CD4-positive, alpha-beta T cell treated with Interleukin-12 subunit alpha and Interleukin-12 subunit beta, for 1 hour (primary cell): ENCODE measurements around the gene PROS1.
"Not testable (repeated sequence)": the region's sequence is repeated elsewhere in the genome, so short reads cannot be mapped to it uniquely, and the experiment has no call there.

ENCODE experiments used
- DNase-seq: peaks from one replicate; pipeline ENCODE4 v3.0.0-alpha.2; 2020

PROS1 gene

GRCh38 chr3:93969443-93969842 lies 4.3 kb downstream of the PROS1 start:
- no peak for DNase-seq

- DNase-seq: not testable (repeated sequence)
These were observed 8.6 kb downstream of the PROS1 start for GRCh38 chr3:93965106-93965505.

GRCh38 chr3:93962798-93963197 lies 10.9 kb downstream of the PROS1 start:
- DNase-seq: no peak

GRCh38 chr3:93961489-93961888 lies 12.2 kb downstream of the PROS1 start:
- no peak for DNase-seq

GRCh38 chr3:93961026-93961425 lies 12.7 kb downstream of the PROS1 start:
- DNase-seq: no peak

- not testable (repeated sequence) for DNase-seq
These were observed 23.7 kb downstream of the PROS1 start for GRCh38 chr3:93949958-93950357.

- not testable (repeated sequence) for DNase-seq
These were observed 36.2 kb downstream of the PROS1 start for GRCh38 chr3:93937485-93937884.

- no peak for DNase-seq
These were observed 37.1 kb downstream of the PROS1 start for GRCh38 chr3:93936549-93936948.

- no peak for DNase-seq
These were observed 39.2 kb downstream of the PROS1 start for GRCh38 chr3:93934366-93935046.

GRCh38 chr3:93931597-93932229 lies 42.0 kb downstream of the PROS1 start:
- no peak for DNase-seq

- no peak for DNase-seq
These were observed 43.7 kb downstream of the PROS1 start for GRCh38 chr3:93930041-93930440.

GRCh38 chr3:93926789-93927188 lies 46.9 kb downstream of the PROS1 start:
- no peak for DNase-seq

- DNase-seq: no peak
These were observed 49.2 kb downstream of the PROS1 start for GRCh38 chr3:93924491-93924890.

GRCh38 chr3:93923006-93923405 lies 50.7 kb downstream of the PROS1 start:
- no peak for DNase-seq

- not testable (repeated sequence) for DNase-seq
These were observed 56.1 kb downstream of the PROS1 start for GRCh38 chr3:93917546-93918029.

- DNase-seq: not testable (repeated sequence)
These were observed 60.1 kb downstream of the PROS1 start for GRCh38 chr3:93913623-93914022.

- DNase-seq: no peak
These were observed 62.5 kb downstream of the PROS1 start for GRCh38 chr3:93911206-93911605.

GRCh38 chr3:93910097-93910496 lies 63.6 kb downstream of the PROS1 start:
- no peak for DNase-seq

GRCh38 chr3:93907132-93907531 lies 66.6 kb downstream of the PROS1 start:
- no peak for DNase-seq

- no peak for DNase-seq
These were observed 67.5 kb downstream of the PROS1 start for GRCh38 chr3:93906245-93906644.

GRCh38 chr3:93904568-93904967 lies 69.1 kb downstream of the PROS1 start:
- DNase-seq: no peak

GRCh38 chr3:93878250-93879017 lies 95.3 kb downstream of the PROS1 start:
- DNase-seq: not testable (repeated sequence)

GRCh38 chr3:93877427-93877826 lies 96.3 kb downstream of the PROS1 start:
- not testable (repeated sequence) for DNase-seq

- DNase-seq: not testable (repeated sequence)
These were observed 100.3 kb downstream of the PROS1 start for GRCh38 chr3:93873412-93873811.
